SH-SY5Y (cell line): ENCODE measurements around the gene LARGE1.

Experiments used
- GATA2 ChIP-seq: IDR thresholded peaks from 2 replicates; pipeline ENCODE4 v1.6.1; 2011; ENCODE audit warnings: mild to moderate bottlenecking, low read depth, low read length
- GATA3 ChIP-seq: IDR thresholded peaks from 2 replicates; pipeline ENCODE4 v1.6.1; 2011; ENCODE audit warnings: low read depth, mild to moderate bottlenecking, low read length, moderate library complexity

- TF ChIP-seq GATA2 (no peak), GATA3 (no peak)
Measured at GRCh38 chr22:33898121-33898520, 22.2 kb downstream of the LARGE1 start.
